CD4-positive, alpha-beta T cell treated with Interleukin-10 for 1 hour (primary cell): Measurements from ENCODE around the gene EMP3.
A peak's percentile ranks its signal among the peaks of the same experiment; 100 is the strongest.

ENCODE experiments used
- DNase-seq: peaks from one replicate; pipeline ENCODE4 v3.0.0-alpha.2; 2020

EMP3 gene

DNA sequence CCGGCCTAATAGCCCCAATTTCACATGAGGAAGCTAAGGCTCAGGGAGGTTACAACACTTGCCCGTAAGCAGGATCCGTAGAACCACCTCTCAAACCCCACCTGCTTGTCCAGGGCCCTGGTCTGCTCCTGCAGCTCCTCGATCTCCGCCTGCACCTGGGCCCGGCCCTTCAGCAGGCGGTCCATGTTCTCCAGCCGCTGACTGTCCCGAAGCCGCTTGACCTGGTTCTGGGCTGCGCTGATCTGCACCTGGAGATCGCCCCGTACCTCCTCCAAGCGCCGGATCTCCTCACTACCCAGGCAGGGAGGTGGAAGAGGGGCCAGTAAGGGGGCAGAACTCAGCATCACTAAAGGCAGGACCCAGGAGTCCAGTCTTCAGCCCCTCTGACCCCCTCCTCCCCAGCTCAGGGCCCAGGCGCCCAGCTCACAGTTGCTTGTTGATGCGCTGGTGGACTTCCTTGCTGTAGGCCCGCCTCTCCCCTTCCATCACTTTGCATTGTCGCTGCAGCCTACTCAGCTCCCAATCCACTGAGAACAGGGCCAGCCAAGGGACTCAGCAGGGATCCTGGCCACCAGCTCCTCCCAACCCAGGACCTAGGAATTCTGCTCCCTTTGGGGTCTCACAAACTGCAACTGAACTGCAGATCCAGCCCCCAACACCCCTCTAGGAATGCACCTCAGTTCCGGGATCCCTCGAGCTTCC lies 6.9 kb upstream of the EMP3 start:
- DNase-seq = no peak

DNA sequence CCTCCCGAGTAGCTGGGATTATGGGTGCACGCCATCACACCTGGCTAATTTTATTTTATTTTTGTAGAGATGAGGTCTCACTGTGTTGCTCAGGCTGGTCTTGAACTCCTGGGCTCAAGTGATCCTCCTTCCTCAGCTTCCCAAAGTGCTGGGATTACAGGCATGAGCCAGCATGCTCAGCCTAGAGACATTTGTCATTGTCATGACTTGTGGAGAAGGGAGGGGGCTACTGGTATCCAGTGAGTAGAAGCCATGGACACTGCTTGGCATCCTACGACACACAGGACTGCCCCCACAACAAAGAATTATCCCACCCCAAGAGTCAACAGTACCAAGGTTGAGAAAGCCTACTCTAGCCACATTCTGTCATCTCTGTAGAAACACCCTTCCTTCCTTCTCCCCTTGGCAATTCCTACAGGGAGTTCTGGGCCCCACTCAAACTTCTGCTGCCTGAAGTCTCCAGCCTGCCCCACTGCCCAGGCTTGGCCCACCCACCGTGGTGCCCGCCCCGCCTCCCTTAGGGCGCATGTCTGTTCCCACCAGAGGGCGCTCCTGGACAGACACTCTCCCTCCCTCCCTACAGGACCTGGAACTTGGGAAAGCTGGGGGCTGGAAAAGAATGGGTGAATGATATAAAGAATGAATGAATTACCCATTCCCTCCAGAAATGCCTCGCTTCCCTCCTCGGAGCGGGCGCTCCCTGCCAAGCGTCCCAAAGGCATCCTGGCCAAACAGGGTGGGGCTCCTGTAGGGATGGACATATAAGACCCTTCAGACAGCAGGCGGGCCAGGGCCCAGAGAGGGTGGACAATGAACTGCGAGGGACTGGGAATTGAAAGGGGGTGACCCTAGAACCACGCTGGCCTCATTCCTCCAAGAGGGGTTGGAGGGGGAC lies 5.5 kb upstream of the EMP3 start:
- DNase-seq = peak; percentile 83

- DNase-seq = peak; percentile 99
Observed at GRCh38 chr19:48321372-48321621, 4.1 kb upstream of the EMP3 start.

DNA sequence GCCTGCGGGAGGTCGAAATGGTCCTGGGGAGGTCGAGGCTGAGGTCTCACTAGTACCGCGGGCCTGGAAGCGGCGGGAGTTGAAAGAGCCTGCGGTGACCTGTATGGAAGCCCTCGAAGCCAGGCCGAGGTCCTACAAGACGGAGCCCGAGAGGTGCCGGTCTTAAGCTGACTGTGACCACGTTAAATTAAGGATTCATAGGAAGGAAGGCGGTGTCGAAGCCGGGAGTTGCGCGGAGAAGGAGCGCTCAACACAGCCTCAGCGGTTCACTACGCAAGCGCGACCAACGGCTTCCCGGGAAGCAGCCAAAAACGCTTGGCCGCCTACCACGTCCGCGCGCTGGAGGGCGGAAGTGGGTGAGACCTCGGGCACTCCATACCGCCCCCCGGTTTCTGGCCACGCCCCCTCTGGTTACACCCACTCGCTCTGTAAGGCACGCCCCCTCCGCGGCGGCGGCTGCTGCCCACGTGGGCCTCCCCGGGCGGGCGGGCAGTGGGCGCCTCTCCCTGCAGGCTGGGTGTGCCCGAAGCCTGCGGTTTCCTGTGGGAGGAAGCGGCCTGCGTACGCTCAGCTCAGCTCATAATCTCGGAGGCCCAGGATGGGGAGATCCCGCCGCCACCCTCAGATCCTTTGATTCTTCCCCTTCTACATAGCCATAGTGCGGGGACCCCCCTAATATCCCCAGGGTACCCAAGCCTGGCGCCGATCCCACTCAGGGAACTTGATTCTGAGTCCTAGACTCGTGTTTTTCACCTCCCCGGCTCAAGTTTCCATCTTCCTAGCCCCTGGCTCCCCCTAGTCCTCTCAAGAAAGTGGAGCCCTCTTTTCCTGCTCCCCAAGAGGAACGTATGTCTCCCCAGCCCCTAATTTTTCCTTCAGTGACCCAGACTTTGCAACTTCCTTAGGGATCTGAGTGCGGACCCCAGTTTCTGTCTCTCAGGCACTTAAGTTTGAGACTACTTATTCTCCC lies 3.4 kb upstream of the EMP3 start:
- DNase-seq = peak; percentile 99

GRCh38 chr19:48329167-48329891 lies 4.0 kb downstream of the EMP3 start:
- peak; percentile 66 for DNase-seq

DNA sequence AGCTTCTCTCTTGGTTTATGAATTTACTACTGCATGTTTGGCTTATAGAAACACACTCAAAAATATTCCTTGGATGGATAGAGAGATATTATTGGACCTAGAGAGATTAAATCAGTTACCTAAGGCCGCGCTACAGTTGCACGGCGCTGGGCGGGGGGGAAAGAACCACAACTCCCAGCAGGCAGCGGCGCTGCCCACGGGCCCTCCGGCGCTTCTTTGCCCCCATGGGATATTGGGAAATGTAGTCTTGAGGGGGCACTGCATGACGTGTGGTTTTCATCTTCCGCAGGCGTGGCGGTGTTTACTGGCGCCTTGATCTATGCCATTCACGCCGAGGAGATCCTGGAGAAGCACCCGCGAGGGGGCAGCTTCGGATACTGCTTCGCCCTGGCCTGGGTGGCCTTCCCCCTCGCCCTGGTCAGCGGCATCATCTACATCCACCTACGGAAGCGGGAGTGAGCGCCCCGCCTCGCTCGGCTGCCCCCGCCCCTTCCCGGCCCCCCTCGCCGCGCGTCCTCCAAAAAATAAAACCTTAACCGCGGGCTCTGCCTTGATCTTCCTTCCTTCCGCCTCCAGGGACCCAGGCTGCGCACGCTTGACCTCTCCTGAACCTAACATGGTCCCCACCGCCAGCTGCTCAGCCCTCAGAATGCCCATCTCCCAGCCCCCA lies 4.8 kb downstream of the EMP3 start:
- peak; percentile 92 for DNase-seq

- no peak for DNase-seq
Observed at GRCh38 chr19:48332351-48332661, 7.0 kb downstream of the EMP3 start.

GRCh38 chr19:48332662-48333466 lies 7.5 kb downstream of the EMP3 start:
- DNase-seq = peak; percentile 99

DNA sequence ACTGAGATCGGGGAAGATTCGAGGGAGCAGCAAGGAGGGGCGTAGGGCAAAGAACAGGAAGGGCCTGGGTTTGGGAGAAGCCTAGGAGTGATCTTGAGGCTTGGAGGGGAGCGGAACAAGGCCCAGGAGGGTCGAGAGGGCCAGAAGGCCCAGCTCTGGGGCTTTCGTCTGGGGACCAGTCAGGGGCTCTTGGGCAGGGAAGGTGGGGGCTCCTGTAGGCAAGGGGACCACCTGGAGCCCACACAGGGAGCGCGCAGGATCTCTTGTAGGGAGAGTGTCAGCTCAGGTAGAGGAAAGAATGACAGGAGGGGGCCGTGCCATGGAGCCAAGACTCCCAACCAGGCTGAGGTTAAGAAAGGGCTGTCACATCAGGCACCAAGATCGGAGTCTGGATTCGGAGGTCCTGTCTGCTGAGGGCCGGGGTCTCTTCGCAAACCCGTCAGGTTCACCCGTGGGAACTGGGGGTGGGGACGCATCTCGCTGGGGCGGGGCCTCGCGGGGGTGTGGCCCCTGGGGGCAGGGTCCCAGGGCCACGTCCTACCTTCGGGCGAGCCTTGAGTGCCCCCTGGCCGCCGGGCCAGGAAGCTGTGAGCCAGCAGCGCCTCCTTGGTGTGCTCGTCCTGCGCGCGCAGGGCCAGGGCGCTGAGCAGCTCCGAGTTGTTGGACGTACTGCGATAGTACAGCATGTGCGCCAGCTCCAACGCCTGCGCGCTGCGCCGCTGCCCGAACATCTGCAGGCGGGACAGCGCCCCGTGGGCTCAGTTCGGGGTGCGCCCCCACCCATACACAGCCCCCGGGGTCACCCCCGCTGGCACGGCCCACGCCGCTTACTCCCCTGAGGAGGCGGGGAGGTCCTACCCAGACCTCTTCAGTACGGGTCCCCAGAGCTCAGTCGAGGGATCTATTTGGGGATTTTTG lies 8.4 kb downstream of the EMP3 start:
- peak; percentile 95 for DNase-seq

GRCh38 chr19:48338253-48338755 lies 13.0 kb downstream of the EMP3 start:
- no peak for DNase-seq

GRCh38 chr19:48338802-48339503 lies 13.6 kb downstream of the EMP3 start:
- no peak for DNase-seq

DNA sequence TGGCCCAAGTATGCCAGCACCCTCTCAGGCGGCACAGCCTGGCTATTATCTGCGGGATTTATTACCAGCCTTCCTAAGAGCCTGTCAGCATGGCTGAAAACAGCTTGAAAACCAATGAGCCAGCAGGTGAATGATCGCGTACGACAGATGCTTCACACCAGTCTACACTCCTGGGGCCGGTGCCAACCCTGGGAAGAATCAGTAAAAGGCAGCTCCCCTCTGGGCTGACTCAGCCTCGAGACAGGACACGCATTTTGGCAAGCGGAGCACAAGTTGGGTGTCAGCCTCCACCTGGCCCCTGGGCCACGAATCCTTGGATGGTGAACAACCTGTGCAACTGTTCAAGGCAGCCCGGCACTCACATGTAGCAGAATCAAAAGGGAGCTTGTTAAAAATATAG lies 15.6 kb downstream of the EMP3 start:
- no peak for DNase-seq

DNA sequence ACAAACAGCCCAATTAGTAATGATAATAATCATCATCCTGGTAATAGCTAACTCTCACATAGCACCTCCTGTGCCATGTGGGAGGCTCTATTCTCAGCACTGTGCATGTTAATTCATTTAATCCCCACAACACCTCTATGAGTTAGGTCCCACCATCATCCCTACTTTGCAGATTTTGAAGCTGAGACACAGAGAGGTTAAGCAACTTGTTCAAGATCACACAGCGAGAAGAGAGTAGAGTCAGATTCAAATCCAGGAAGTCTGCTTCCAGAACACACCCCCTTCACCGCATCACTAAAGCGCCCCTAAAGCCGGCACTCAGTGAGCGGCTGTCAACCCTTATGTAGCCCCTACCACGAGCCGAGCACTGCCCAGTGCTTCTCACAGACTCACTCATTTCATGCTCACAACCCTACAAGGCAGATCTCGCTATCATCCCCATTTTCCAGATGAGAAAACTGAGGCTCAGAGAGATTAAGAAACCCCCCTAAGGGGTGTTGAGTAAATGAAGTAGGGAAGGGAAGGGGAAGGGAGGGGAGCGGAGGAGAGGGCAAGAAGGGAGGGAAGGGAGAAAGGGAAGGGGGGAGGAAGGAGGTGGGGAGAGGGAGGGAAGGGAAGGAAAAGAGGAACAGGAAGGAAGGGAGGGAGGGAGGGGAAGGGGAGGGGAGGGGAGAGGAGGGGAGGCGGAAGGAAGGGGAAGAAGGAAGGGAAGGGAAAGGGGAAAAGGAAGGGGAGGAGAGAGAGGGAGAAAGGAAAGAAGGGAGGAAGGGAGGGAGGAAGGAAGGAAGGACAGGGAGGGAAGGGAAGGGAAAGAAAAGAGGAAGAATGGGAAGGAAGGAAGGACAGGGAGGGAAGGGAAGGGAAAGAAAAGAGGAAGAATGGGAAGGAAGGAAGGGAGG lies 16.4 kb downstream of the EMP3 start:
- no peak for DNase-seq

GRCh38 chr19:48342414-48342738 lies 17.0 kb downstream of the EMP3 start:
- DNase-seq = no peak

- DNase-seq = no peak
Observed at GRCh38 chr19:48342841-48343540, 17.6 kb downstream of the EMP3 start.

DNA sequence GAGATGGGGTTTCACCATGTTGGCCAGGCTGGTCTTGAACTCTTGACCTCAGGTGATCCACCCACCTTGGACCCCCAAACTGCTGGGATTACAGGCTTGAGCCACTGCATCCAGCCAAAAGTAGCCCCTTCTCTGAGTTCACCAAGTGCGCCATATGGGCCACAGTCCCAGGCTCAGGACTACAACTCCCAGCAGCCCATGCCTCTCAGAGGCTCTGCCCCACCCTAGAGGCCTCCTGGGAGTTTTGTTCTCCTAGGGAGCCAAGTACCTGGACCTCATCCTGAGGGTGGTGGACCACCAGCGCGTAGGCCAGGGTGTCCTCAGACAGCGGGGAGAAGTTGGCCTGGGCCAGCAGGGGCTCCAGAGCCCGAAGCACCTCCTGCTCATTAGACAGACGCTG lies 19.5 kb downstream of the EMP3 start:
- no peak for DNase-seq

- no peak for DNase-seq
Observed at GRCh38 chr19:48346191-48346590, 20.8 kb downstream of the EMP3 start.

DNA sequence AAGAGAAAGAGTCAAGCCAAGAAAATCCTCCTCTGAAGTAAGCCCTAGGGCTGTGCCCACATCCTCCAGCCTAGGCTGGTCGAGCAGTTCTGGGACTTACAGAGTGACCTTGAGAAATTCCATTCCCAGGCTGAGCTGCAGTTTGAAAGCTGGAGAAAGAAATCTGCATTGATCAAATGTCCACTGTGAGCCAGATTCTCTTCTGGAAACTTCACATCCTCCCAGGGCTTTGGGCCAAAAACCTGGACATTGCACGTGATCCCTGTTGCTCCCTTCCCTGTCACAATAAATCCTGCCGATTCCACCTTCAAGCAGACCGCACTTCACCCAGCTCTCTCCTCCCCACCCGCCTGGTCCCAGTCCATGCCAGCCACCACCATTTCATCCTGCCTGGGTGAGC lies 22.7 kb downstream of the EMP3 start:
- no peak for DNase-seq
